Measurements from ENCODE around the gene MAP7D1. TPM values are rescaled to one million over a fixed set of nuclear protein-coding genes. Genes with fewer than 3 reads are reported as not detected.

The MAP7D1 gene
- total RNA-seq, 4 donors from 2014 or later, result 376 to 967 (median 474) TPM

GRCh38 chr1:36159614-36160387, 3.8 kb downstream of the MAP7D1 start:
- intact Hi-C loops (cut with DNase I; ENCODE audit: low total_unique reads), result no loop called here

GRCh38 chr1:36160388-36160948, 4.5 kb downstream of the MAP7D1 start:
- TF ChIP-seq CTCF (IDR thresholded peaks at IDR 0.05 in 4 of 5, conservative IDR thresholded peaks at IDR 0.05 in 1 of 5), result no peak
- TF ChIP-seq POLR2A (IDR thresholded peaks at IDR 0.05), result no peak

More at GRCh38 chr1:36159614-36160387, 3.8 kb downstream of the MAP7D1 start:
- H3K27ac ChIP-seq, result peak overlapping the region; percentile 96 to 100 (median 99)
- peak overlapping the region in 2 of 4 donors; percentile 48 to 57 for H3K4me3 ChIP-seq
- no peaks in the 10 kb centered on the region for H3K27me3 ChIP-seq
- in situ Hi-C loops (cut with MboI; ENCODE audit: low sequenced_read_pairs in 4 of 4), result loop anchor here in 1 of 4 donors (10.0 kb wide), 1 partner anchor 125 kb away; no protein-coding TSS in a partner anchor
- H3K36me3 ChIP-seq, result no peaks in the 10 kb centered on the region
- ATAC-seq (no peak), DNase-seq (no peak)
- TF ChIP-seq POLR2A (IDR thresholded peaks at IDR 0.05), result no peak
- no peak for TF ChIP-seq CTCF (IDR thresholded peaks at IDR 0.05 in 4 of 5, conservative IDR thresholded peaks at IDR 0.05 in 1 of 5)
- H3K4me1 ChIP-seq, result peaks cover 70 to 77% of the 10 kb centered on the region in 2 donors
- no peaks in the 10 kb centered on the region for H3K9me3 ChIP-seq

DNA sequence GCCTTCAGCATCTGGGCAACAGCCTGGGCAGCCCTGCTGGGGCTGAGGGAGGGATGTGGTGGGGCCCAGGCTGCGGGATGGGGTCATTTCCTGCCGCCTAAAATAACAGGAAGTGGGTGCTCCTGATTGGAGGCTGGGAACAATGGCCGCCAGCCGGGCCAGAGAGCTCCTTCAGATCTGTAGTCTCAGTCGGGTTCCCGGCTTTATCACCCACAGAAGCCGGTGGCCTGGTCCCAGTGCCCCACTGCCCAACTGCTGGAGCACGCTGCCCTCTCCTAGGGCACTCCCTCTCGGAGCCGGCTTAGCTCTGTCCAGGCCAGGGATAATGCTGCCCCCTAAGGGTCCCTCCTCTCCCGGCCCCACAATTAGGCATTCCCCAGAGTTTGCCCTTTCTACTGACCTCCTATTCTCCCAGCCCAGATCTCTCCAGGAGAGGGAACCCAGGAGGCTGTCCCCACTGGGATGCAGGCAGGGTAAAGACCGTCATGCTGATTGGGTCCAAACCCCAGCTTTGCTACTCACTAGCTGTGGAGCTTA, 5.1 kb downstream of the MAP7D1 start:
- Histone ChIP-seq H3K27me3 (no peaks in the 10 kb centered on the region), H3K27ac (peak overlapping the region; percentile 96 to 100 (median 99)), H3K4me3 (peak overlapping the region; percentile 45 to 57 (median 51)), H3K4me1 (peaks cover 77 to 81% of the 10 kb centered on the region in 2 donors), H3K9me3 (no peaks in the 10 kb centered on the region), H3K36me3 (no peaks in the 10 kb centered on the region)
- peak; percentile 18 to 22 for ATAC-seq
- TF ChIP-seq CTCF (IDR thresholded peaks at IDR 0.05 in 4 of 5, conservative IDR thresholded peaks at IDR 0.05 in 1 of 5) (peak in 3 of 5 experiments; percentile 32 to 46 (median 32)), POLR2A (IDR thresholded peaks at IDR 0.05) (peak in 1 of 2 donors; percentile 29)
- intact Hi-C loops (cut with DNase I; ENCODE audit: low total_unique reads), result no loop called here
- DNase-seq, result peak in 1 of 2 donors; percentile 52
- in situ Hi-C loops (cut with MboI; ENCODE audit: low sequenced_read_pairs in 4 of 4), result no loop called here

More at GRCh38 chr1:36160388-36160948, 4.5 kb downstream of the MAP7D1 start:
- peaks cover 72 to 76% of the 10 kb centered on the region in 2 donors for H3K4me1 ChIP-seq
- H3K27me3 ChIP-seq, result no peaks in the 10 kb centered on the region
- H3K9me3 ChIP-seq, result no peaks in the 10 kb centered on the region
- ATAC-seq (no peak), DNase-seq (no peak)
- intact Hi-C loops (cut with DNase I; ENCODE audit: low total_unique reads), result no loop called here
- H3K4me3 ChIP-seq, result peak overlapping the region; percentile 45 to 57 (median 51)
- in situ Hi-C loops (cut with MboI; ENCODE audit: low sequenced_read_pairs in 4 of 4), result no loop called here
- H3K36me3 ChIP-seq, result no peaks in the 10 kb centered on the region
- peak overlapping the region; percentile 96 to 100 (median 99) for H3K27ac ChIP-seq

GRCh38 chr1:36161641-36162531, 5.9 kb downstream of the MAP7D1 start:
- Histone ChIP-seq H3K4me3 (peak overlapping the region; percentile 45 to 57 (median 51)), H3K27me3 (no peaks in the 10 kb centered on the region), H3K36me3 (no peaks in the 10 kb centered on the region), H3K4me1 (peaks cover 84 to 89% of the 10 kb centered on the region in 2 donors), H3K27ac (peak overlapping the region; percentile 96 to 100 (median 99)), H3K9me3 (no peaks in the 10 kb centered on the region)
- peak; percentile 11 to 41 for ATAC-seq
- in situ Hi-C loops (cut with MboI; ENCODE audit: low sequenced_read_pairs in 4 of 4) (no loop called here), intact Hi-C loops (cut with DNase I; ENCODE audit: low total_unique reads) (no loop called here)
- peak in 1 of 2 donors; percentile 54 for DNase-seq
- TF ChIP-seq POLR2A (IDR thresholded peaks at IDR 0.05) (peak in 1 of 2 donors; percentile 36), CTCF (IDR thresholded peaks at IDR 0.05 in 4 of 5, conservative IDR thresholded peaks at IDR 0.05 in 1 of 5) (no peak)
